Measurements from ENCODE around the gene MEPCE.

Gene MEPCE

GRCh38 chr7:100406767-100407166 lies 22.9 kb upstream of the MEPCE start:
- no peak for DNase-seq

- peak in 3 of 5 donors; percentile 11 to 61 (median 31) for DNase-seq
These were observed 22.1 kb upstream of the MEPCE start for GRCh38 chr7:100407285-100408180.

GRCh38 chr7:100411101-100411500 lies 18.5 kb upstream of the MEPCE start:
- DNase-seq, result no peak

- DNase-seq, result no peak
These were observed 16.3 kb upstream of the MEPCE start for GRCh38 chr7:100413346-100413745.

- no peak for DNase-seq
These were observed 15.7 kb upstream of the MEPCE start for GRCh38 chr7:100413889-100414288.

- DNase-seq, result no peak
These were observed 14.2 kb upstream of the MEPCE start for GRCh38 chr7:100415448-100415847.

GRCh38 chr7:100418930-100419659 lies 10.5 kb upstream of the MEPCE start:
- no peak for DNase-seq

GRCh38 chr7:100419660-100420226 lies 9.9 kb upstream of the MEPCE start:
- no peak for DNase-seq

GRCh38 chr7:100423315-100423714 lies 6.3 kb upstream of the MEPCE start:
- no peak for DNase-seq

GRCh38 chr7:100425347-100425746 lies 4.3 kb upstream of the MEPCE start:
- DNase-seq, result no peak

- DNase-seq, result no peak
These were observed 3.1 kb upstream of the MEPCE start for GRCh38 chr7:100426516-100426915.

- no peak for DNase-seq
These were observed 1.9 kb upstream of the MEPCE start for GRCh38 chr7:100427762-100428198.

GRCh38 chr7:100428199-100428966 lies 1.2 kb upstream of the MEPCE start, which contains the start of gene ZCWPW1:
Gene ZCWPW1, minus strand, starts transcription at chr7:100428703. Its CDS starts 8,054 bp downstream, at chr7:100420649.
- peak; percentile 93 to 98 (median 94) for DNase-seq

GRCh38 chr7:100428967-100429636 lies 529 bp upstream of the MEPCE start:
- peak; percentile 100 for DNase-seq

GRCh38 chr7:100430493-100431285 lies 1.1 kb downstream of the MEPCE start:
- peak; percentile 22 to 54 (median 28) for DNase-seq

- no peak for DNase-seq
These were observed 1.7 kb downstream of the MEPCE start for GRCh38 chr7:100431286-100431735.

GRCh38 chr7:100432053-100432452 lies 2.4 kb downstream of the MEPCE start:
- no peak for DNase-seq

- no peak for DNase-seq
These were observed 3.1 kb downstream of the MEPCE start for GRCh38 chr7:100432621-100433275.

- no peak for DNase-seq
These were observed 3.6 kb downstream of the MEPCE start for GRCh38 chr7:100433276-100433591.

GRCh38 chr7:100433592-100434296 lies 4.1 kb downstream of the MEPCE start:
- DNase-seq, result no peak

Data from T-helper 1 cell (primary cell).